HG03565 (cell line): ENCODE results near the gene RALGAPA1.
"Not testable (repeated sequence)": the region's sequence is repeated elsewhere in the genome, so short reads cannot be mapped to it uniquely, and the experiment has no call there.

Source experiments
- ATAC-seq: cut with Tn5 transposase; IDR thresholded peaks from one replicate; pipeline ENCODE4 v1.9.1; 2021; ENCODE audit warnings: mild to moderate bottlenecking, moderate library complexity; ENCODE audit not compliant: unreplicated experiment

The RALGAPA1 gene

GRCh38 chr14:35632271-35632670, 176.8 kb downstream of the RALGAPA1 start:
- no peak for ATAC-seq

DNA sequence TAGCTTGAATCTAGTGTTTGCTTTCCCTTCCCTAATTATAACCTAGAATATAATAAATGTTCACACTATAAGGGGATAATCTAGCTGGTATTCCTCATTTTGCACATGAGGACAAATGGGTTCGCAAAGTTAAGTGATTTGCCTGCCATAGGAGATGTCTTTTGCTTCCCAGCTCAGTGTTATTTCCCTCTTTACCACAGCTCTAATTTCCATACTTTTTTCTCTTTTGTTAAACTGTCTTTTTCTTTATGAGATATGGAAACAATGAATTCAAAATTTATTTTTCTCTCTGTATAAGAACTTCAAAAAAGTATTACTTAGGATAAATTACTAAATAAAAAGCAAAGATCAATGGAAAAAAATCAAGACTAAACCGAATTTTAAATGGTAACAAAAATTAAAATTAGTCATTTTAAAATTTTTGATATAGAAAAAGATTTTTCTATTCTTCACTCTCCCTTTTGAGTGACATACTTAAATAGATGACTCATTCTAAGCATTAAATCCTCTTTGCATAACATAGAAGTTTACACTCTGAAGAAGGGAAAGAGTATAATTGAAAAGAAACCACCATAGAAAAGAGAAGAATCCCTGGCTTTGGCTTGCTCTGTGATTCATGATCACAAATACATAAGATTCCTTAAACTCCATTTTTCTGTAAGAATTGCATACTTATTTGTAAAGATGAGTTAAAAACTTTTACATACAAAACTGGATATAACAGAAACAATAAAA, 177.9 kb downstream of the RALGAPA1 start:
- no peak for ATAC-seq

- ATAC-seq: no peak
Observed at GRCh38 chr14:35628989-35629388, 180.1 kb downstream of the RALGAPA1 start.

DNA sequence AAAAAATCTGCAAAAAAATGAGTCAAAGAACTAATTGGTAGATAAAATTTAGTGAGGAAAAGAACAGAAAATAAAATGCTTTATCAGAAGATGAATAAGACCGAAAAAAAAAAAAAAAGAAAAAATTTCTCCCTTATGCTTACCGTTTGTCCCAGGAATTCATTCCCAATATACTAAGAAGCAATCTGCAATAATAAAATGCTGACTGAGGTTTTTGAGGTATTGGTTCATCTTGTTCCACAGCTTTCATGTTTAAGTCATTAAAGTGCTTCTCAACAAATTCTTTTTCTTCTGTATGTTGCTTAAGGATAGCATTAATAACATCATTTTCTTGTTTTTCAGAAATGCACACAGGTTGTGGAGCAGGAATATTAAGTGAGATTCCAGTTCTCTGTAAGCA, 182.1 kb downstream of the RALGAPA1 start:
- ATAC-seq: not testable (repeated sequence)

GRCh38 chr14:35621996-35622395, 187.1 kb downstream of the RALGAPA1 start:
- ATAC-seq: not testable (repeated sequence)

GRCh38 chr14:35619998-35620397, 189.1 kb downstream of the RALGAPA1 start:
- ATAC-seq: not testable (repeated sequence)

DNA sequence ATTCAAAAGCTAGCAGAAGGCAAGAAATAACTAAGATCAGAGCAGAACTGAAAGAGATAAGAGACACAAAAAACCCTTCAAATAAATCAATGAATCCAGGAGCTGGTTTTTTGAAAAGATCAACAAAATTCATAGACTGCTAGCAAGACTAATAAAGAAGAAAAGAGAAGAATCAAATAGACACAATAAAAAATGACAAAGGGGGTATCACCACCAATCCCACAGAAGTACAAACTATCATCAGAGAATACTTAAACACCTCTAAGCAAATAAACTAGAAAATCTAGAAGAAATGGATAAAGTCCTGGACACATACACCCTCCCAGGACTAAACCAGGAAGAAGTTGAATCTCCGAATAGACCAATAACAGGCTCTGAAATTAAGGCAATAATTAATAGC, 189.6 kb downstream of the RALGAPA1 start:
- not testable (repeated sequence) for ATAC-seq

DNA sequence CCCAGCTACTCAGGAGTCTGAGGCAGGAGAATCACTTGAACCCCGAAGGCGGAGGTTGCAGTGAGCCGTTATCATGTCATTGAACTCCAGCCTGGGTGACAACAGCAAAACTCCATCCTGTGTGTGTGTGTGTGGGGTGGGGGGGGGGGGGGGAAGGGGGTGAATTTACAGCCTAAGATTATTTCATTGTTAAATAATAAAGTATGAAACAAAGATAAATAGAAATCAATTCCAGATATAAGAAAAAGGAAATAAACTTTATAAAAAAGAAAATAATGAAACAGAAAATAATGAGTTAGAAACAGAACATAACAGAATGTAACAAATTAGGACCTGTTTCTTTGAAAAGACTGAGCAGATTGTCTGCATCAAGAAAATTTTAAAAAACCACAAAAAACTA, 191.6 kb downstream of the RALGAPA1 start:
- no peak for ATAC-seq

- no peak for ATAC-seq
Observed at GRCh38 chr14:35607380-35607779, 201.7 kb downstream of the RALGAPA1 start.

GRCh38 chr14:35600253-35600652, 208.8 kb downstream of the RALGAPA1 start:
- no peak for ATAC-seq

GRCh38 chr14:35594616-35595015, 214.5 kb downstream of the RALGAPA1 start:
- ATAC-seq: no peak

DNA sequence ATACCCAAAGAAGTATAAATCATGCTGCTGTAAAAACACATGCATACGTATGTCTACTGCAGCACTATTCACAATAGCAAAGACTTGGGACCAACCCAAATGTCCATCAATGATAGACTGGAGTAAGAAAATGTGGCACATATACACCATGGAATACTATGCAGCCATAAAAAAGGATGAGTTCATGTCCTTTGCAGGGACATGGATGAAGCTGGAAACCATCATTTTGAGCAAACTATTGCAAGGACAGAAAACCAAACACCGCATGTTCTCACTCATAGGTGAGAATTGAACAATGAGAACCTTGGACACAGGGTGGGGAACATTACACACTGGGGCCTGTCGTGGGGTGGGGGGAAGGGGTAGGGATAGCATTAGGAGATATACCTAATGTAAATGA, 221.7 kb downstream of the RALGAPA1 start:
- ATAC-seq: not testable (repeated sequence)

DNA sequence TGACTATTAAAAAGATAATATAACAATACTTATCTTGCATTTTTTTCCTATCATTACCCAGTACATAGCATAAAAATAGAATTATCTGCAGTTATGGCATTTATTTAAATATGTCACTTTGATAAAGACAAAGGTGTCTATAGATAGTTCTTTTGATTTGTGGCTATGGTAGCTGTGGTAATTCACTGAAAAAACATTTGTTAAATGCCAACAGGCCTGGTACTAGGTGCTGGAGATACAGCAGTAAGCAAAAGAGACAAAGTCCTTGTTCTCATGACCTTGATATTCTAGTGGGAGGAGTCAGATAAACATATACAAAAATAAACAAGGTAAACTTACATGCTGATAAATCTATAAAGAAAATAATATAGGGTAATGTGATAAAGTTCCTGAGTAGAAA, 230.5 kb downstream of the RALGAPA1 start:
- no peak for ATAC-seq

DNA sequence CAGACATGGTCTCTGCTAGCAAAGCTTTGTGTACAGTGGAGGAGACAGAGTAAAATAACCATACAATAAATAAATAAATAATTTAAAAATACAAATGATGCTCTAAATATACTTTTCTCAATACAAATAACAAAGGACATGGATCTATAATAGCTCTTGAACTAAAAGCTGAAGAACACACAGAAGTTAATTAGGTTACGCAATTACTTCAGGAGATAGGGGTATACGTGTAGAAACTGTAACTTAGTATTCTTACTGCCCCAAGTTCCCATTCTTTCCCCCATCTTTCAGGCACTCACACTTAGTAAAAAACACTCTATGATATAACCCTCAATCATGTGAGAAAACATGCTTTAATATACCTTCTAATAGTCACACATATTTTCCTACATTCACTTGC, 231.0 kb downstream of the RALGAPA1 start:
- ATAC-seq: no peak

- ATAC-seq: no peak
Observed at GRCh38 chr14:35576856-35577255, 232.2 kb downstream of the RALGAPA1 start.

- no peak for ATAC-seq
Observed at GRCh38 chr14:35576260-35576659, 232.8 kb downstream of the RALGAPA1 start.

GRCh38 chr14:35573911-35574310, 235.2 kb downstream of the RALGAPA1 start:
- no peak for ATAC-seq

DNA sequence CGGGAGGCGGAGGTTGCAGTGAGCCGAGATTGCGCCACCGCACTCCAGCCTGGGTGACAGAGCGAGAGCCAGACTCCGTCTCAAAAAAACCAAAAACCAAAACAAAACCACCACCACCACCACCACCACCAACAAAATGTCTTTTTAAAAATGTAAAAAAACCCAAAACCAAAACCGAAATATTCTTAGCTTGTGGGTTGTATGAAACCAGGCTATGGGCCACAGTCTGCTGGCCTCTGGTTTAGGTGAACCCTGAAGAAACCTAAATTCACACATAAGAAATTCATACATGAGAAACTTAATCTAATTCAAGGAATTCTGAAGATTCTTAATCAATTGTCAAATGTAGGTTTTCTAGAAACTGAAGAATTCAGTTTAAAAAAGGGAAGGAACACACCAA, 237.5 kb downstream of the RALGAPA1 start:
- no peak for ATAC-seq

DNA sequence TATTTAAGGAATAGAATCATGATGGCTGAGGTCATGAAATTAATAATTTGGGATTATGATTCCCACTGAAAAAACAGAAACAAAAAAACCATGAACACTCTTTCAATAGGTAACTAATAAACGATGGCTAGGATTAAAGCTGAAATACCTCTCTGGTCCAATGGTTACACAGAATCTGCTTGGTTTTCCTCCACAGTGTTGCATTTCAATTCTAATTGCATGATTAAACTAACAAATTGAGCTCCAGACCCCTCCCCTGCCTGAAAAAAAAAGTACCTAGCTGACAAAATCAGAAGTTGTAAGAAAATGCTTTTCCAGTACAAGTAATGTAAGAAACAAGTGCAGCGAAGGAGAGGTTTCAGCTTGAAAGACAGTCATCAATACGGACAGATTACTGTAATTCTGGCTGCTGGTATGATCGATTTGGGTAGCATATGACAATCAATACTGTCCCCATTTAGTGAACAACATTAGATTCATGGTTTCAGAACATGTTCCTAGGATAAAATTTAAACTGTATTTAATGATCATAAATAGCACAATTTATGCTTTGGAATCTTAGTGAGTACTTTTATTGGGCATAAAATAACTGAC, 243.1 kb downstream of the RALGAPA1 start:
- ATAC-seq: no peak

- ATAC-seq: no peak
Observed at GRCh38 chr14:35558680-35559079, 250.4 kb downstream of the RALGAPA1 start.

GRCh38 chr14:35557221-35557747, 251.8 kb downstream of the RALGAPA1 start:
- no peak for ATAC-seq

GRCh38 chr14:35556548-35556947, 252.5 kb downstream of the RALGAPA1 start:
- no peak for ATAC-seq
